AG04449 (cell line): ENCODE data around the gene TANC1.

Experiments
- CTCF ChIA-PET: fragments of 350-600 bp; formaldehyde crosslinking; extraction: SDS; loops from one replicate; lab custom pipeline; 2021; ENCODE audit warnings: antibody characterized with exemption; lab: Yijun Ruan, JAX
- POLR2A ChIA-PET: fragments of 400-600, 350-600 bp; formaldehyde crosslinking; extraction: SDS; loops from one replicate; lab custom pipeline; 2020; ENCODE audit warnings: antibody characterized with exemption, inconsistent platforms; lab: Yijun Ruan, JAX
- DNase-seq: peaks from one replicate; pipeline ENCODE4 v3.0.0-alpha.2; 2010; ENCODE audit warnings: low read depth, low spot score
- H3K4me3 ChIP-seq: 2 replicates; pipeline ENCODE4 v1.5.1; 2011; ENCODE audit warnings: low read depth, mild to moderate bottlenecking, control low read depth, low read length
- CTCF ChIP-seq: IDR thresholded peaks from one replicate; pipeline ENCODE4 v1.5.1; 2011; ENCODE audit warnings: mild to moderate bottlenecking, moderate library complexity, low read length, control low read depth, inconsistent platforms; ENCODE audit not compliant: insufficient read depth; ENCODE audit errors: missing control alignments

TANC1 gene

GRCh38 chr2:159080641-159081040 lies 112.2 kb downstream of the TANC1 start:
- CTCF ChIA-PET, result interaction anchor here (1.1 to 1.6 kb wide), 2 partner anchors 8 to 38 kb away, joined by 3 read pairs; no protein-coding TSS in a partner anchor
- no peak for DNase-seq
- POLR2A ChIA-PET, result no interaction called here
- no peak overlapping the region for H3K4me3 ChIP-seq
- TF ChIP-seq CTCF, result no peak

GRCh38 chr2:159082119-159082518 lies 113.7 kb downstream of the TANC1 start:
- no peak overlapping the region for H3K4me3 ChIP-seq
- no peak for DNase-seq
- TF ChIP-seq CTCF, result no peak
- ChIA-PET POLR2A (no interaction called here), CTCF (no interaction called here)

GRCh38 chr2:159084384-159085370 lies 116.2 kb downstream of the TANC1 start:
- ChIA-PET POLR2A (interaction anchor here (0.6 kb wide), 1 partner anchor 79 kb away, joined by 4 read pairs; no protein-coding TSS in a partner anchor), CTCF (interaction anchor here (0.6 to 3.0 kb wide), 3 partner anchors 31 to 52 kb away, joined by 3 to 8 read pairs (median 4); no protein-coding TSS in a partner anchor)
- DNase-seq, result no peak
- no peak overlapping the region for H3K4me3 ChIP-seq
- no peak for TF ChIP-seq CTCF

- H3K4me3 ChIP-seq, result no peak overlapping the region
- CTCF ChIA-PET, result interaction anchor here (1.4 to 3.0 kb wide), 3 partner anchors 10 to 33 kb away, joined by 3 to 8 read pairs (median 7); no protein-coding TSS in a partner anchor
- POLR2A ChIA-PET, result interaction anchor here (0.6 kb wide), 1 partner anchor 17 kb away, joined by 4 read pairs; no protein-coding TSS in a partner anchor
- DNase-seq, result no peak
- no peak for TF ChIP-seq CTCF
Measured at GRCh38 chr2:159086342-159086741, 117.9 kb downstream of the TANC1 start.

DNA sequence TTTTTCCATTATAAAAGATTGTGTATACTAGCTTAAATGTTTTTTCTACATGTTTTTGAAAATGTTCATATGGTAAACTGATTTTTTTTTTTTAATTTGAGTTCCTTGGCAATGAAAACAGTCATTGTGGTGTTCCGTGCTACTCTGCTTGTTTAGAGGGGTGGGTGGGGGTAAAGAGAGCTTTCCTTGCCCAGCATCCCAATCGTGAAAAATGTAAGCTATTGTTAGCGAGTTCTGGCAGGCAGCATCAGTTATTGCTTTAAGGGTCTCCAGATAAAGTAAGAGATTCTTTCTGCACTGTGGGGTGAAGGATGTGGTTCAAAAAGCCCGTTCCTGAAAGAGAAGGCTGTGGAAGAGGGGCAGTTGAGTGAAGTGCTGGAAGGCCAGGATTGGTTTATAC lies 118.4 kb downstream of the TANC1 start:
- POLR2A ChIA-PET, result no interaction called here
- no peak overlapping the region for H3K4me3 ChIP-seq
- no peak for DNase-seq
- TF ChIP-seq CTCF, result no peak
- CTCF ChIA-PET, result interaction anchor here (1.4 to 3.0 kb wide), 3 partner anchors 11 to 32 kb away, joined by 3 to 8 read pairs (median 7); no protein-coding TSS in a partner anchor

- DNase-seq, result no peak
- CTCF ChIA-PET, result interaction anchor here (2.1 kb wide), 1 partner anchor 30 kb away, joined by 10 read pairs; no protein-coding TSS in a partner anchor
- no peak overlapping the region for H3K4me3 ChIP-seq
- POLR2A ChIA-PET, result no interaction called here
- peak; percentile 12 for TF ChIP-seq CTCF
Measured at GRCh38 chr2:159088906-159089305, 120.5 kb downstream of the TANC1 start.
